ENCODE measurements around the gene ZNF613.

- TF ChIP-seq HCFC1 (IDR thresholded peaks at IDR 0.05; ENCODE audit: low read depth, low read length): no peak
- TF ChIP-seq NRL (CRISPR knock-in tag; IDR thresholded peaks at IDR 0.05; ENCODE audit: borderline replicate concordance): no peak
- no peak for TF ChIP-seq JUND (CRISPR knock-in tag; IDR thresholded peaks at IDR 0.05)
- TF ChIP-seq SP2 (CRISPR knock-in tag; IDR thresholded peaks at IDR 0.05): no peak
- TF ChIP-seq ZUFSP (CRISPR knock-in tag; IDR thresholded peaks at IDR 0.05; ENCODE audit: borderline replicate concordance): no peak
- no peak for TF ChIP-seq POLR2A (IDR thresholded peaks at IDR 0.05; ENCODE audit: insufficient read depth in 1 of 2, low read depth in 2 of 2, low read length in 2 of 2)
- TF ChIP-seq SMARCC2 (IDR thresholded peaks at IDR 0.05): no peak
- no peak for TF ChIP-seq MTF1 (CRISPR knock-in tag; IDR thresholded peaks at IDR 0.05)
- no peak for TF ChIP-seq SP4 (CRISPR knock-in tag; IDR thresholded peaks at IDR 0.05)
- TF ChIP-seq U2AF2 (IDR thresholded peaks at IDR 0.05; ENCODE audit: low read depth, low read length): no peak
Measured at GRCh38 chr19:51891193-51891747, 36.0 kb upstream of the ZNF613 start.
